ENCODE data around the gene CASP9.

DNA sequence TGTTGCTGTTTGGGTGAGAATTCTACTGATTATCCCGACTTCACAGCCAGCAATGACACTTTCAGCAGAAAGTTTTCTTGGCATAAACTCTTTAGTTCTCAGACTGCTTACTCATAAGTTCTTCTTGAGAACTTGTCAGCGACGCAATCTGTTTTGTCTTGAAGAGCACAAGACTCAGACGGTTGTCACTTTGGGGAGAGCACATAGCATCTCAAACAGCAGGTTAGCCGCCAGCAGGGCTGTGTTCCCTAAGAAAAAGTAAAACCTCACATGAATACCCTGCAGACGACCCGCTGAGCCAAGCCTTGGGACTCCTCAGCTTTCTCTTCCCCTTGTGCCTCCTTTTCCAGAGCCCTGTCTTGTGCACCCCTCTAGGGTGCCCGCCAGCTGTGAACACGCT lies 49.5 kb upstream of the CASP9 start:
- TF ChIP-seq, protein P1, sequence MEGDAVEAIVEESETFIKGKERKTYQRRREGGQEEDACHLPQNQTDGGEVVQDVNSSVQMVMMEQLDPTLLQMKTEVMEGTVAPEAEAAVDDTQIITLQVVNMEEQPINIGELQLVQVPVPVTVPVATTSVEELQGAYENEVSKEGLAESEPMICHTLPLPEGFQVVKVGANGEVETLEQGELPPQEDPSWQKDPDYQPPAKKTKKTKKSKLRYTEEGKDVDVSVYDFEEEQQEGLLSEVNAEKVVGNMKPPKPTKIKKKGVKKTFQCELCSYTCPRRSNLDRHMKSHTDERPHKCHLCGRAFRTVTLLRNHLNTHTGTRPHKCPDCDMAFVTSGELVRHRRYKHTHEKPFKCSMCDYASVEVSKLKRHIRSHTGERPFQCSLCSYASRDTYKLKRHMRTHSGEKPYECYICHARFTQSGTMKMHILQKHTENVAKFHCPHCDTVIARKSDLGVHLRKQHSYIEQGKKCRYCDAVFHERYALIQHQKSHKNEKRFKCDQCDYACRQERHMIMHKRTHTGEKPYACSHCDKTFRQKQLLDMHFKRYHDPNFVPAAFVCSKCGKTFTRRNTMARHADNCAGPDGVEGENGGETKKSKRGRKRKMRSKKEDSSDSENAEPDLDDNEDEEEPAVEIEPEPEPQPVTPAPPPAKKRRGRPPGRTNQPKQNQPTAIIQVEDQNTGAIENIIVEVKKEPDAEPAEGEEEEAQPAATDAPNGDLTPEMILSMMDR (IDR thresholded peaks at IDR 0.05): no peak
- TF ChIP-seq POLR2A (IDR thresholded peaks at IDR 0.05): no peak
